Brain microvascular endothelial cell (primary cell): ENCODE results near the gene EZR.
A peak's percentile ranks its signal among the peaks of the same experiment; 100 is the strongest.

Experiments
- DNase-seq: peaks from one replicate; pipeline ENCODE4 v3.0.0-alpha.2; 2020
- H3K27ac ChIP-seq: fragments of 250-450 bp; sonication (Bioruptor Pico); 2 replicates; pipeline ENCODE4 v1.5.1; 2020; ENCODE audit warnings: mild to moderate bottlenecking, moderate library complexity
- H3K27me3 ChIP-seq: fragments of 250-450 bp; sonication (Bioruptor Pico); replicated peaks from 2 replicates; pipeline ENCODE4 v1.5.1; 2020; ENCODE audit warnings: mild to moderate bottlenecking
- H3K36me3 ChIP-seq: fragments of 250-450 bp; sonication (Bioruptor Pico); replicated peaks from 2 replicates; pipeline ENCODE4 v1.5.1; 2020; ENCODE audit warnings: mild to moderate bottlenecking
- H3K4me3 ChIP-seq: 2 replicates; pipeline ENCODE4 v1.5.1; 2011; ENCODE audit warnings: low read depth, mild to moderate bottlenecking, control low read depth, low read length, moderate library complexity
- CTCF ChIP-seq: IDR thresholded peaks from 2 replicates; pipeline ENCODE4 v1.5.1; 2011; ENCODE audit warnings: low read depth, mild to moderate bottlenecking, moderate library complexity, low read length, control low read depth, inconsistent platforms; ENCODE audit errors: missing control alignments
- in situ Hi-C: cut with HindIII; loops from 2 replicates; pipeline ENCODE4 v1.10.0; 2017; ENCODE audit warnings: low sequenced_read_pairs, low pct_ligation_motif_present

EZR gene

GRCh38 chr6:158807515-158808441 lies 11.4 kb downstream of the EZR start:
- no peaks in the 10 kb centered on the region for H3K36me3 ChIP-seq
- DNase-seq, result no peak

GRCh38 chr6:158805698-158806377 lies 13.3 kb downstream of the EZR start:
- no peak for TF ChIP-seq CTCF
- no peaks in the 10 kb centered on the region for H3K27me3 ChIP-seq
- H3K27ac ChIP-seq, result no peak overlapping the region
- no peaks in the 10 kb centered on the region for H3K36me3 ChIP-seq
- in situ Hi-C loops, result no loop called here
- DNase-seq, result no peak
- no peak overlapping the region for H3K4me3 ChIP-seq

More at GRCh38 chr6:158807515-158808441, 11.4 kb downstream of the EZR start:
- no peak for TF ChIP-seq CTCF
- in situ Hi-C loops, result no loop called here
- Histone ChIP-seq H3K27ac (no peak overlapping the region), H3K4me3 (no peak overlapping the region), H3K27me3 (no peaks in the 10 kb centered on the region)

GRCh38 chr6:158804207-158804606 lies 15.0 kb downstream of the EZR start:
- no peak for TF ChIP-seq CTCF
- H3K4me3 ChIP-seq, result no peak overlapping the region
- peak overlapping the region; percentile 43 for H3K27ac ChIP-seq
- no peaks in the 10 kb centered on the region for H3K27me3 ChIP-seq
- DNase-seq, result no peak
- in situ Hi-C loops, result no loop called here
- H3K36me3 ChIP-seq, result no peaks in the 10 kb centered on the region

- no peak for TF ChIP-seq CTCF
- in situ Hi-C loops, result no loop called here
- Histone ChIP-seq H3K27ac (peak overlapping the region; percentile 43), H3K27me3 (no peaks in the 10 kb centered on the region), H3K4me3 (no peak overlapping the region), H3K36me3 (no peaks in the 10 kb centered on the region)
- peak; percentile 38 for DNase-seq
Measured at GRCh38 chr6:158803733-158804143, 15.4 kb downstream of the EZR start.

- no peaks in the 10 kb centered on the region for H3K36me3 ChIP-seq
- in situ Hi-C loops, result no loop called here
- no peaks in the 10 kb centered on the region for H3K27me3 ChIP-seq
- TF ChIP-seq CTCF, result no peak
- H3K27ac ChIP-seq, result no peak overlapping the region
- DNase-seq, result no peak
- no peak overlapping the region for H3K4me3 ChIP-seq
Measured at GRCh38 chr6:158801655-158802294, 17.4 kb downstream of the EZR start.
